Ovary (tissue), 9 donors: ENCODE measurements around the gene SLIT3. TPM values are rescaled to one million over a fixed set of nuclear protein-coding genes. Genes with fewer than 3 reads are reported as not detected.

ENCODE experiments used
- DNase-seq, 5 donors: peaks; one replicate each; pipeline ENCODE4 v3.0.0-alpha.2; 2019 to 2020
- H3K27ac ChIP-seq, 2 donors: fragments of 200-600 bp; one replicate each; pipeline versions ENCODE4 v1.5.1 to v1.8.0; 2019 to 2022
- H3K27me3 ChIP-seq: fragments of 200-600 bp; one replicate; pipeline ENCODE4 v1.8.0; 2022
- H3K36me3 ChIP-seq: fragments of 200-600 bp; sonication (generic); one replicate; pipeline ENCODE4 v1.5.1; 2019
- H3K4me1 ChIP-seq: one replicate; pipeline ENCODE4 v1.8.1; 2013; ENCODE audit warnings: mild to moderate bottlenecking, moderate library complexity; ENCODE audit not compliant: insufficient read depth
- H3K4me3 ChIP-seq: fragments of 200-600 bp; sonication (generic); one replicate; pipeline ENCODE4 v1.5.1; 2017
- H3K9me3 ChIP-seq, 2 donors: fragments of 200-600 bp in 1 of 2; sonication (generic) in 1 of 2; one replicate each; pipeline versions ENCODE4 v1.5.1 to v1.8.1; 2013 to 2019; ENCODE audit warnings: mild to moderate bottlenecking in 1 of 2, moderate library complexity in 1 of 2
- EP300 ChIP-seq: sonication (generic); formaldehyde crosslinking; IDR thresholded peaks from one replicate; pipeline ENCODE4 v1.6.1; 2017; ENCODE audit warnings: antibody characterized with exemption
- POLR2A ChIP-seq: fragments of 450-650 bp; IDR thresholded peaks from one replicate; pipeline ENCODE4 v1.6.1; 2017; ENCODE audit warnings: antibody characterized with exemption, mild to moderate bottlenecking, moderate library complexity
- WGBS, 3 donors: extraction: QIAGEN DNeasy Blood & Tissue Kit in 1 of 3; methylation state at CpG; one replicate each; pipeline versions ENCODE4 v1.1.5 to v1.1.7; 2013 to 2017; 5-methylcytosine and 5-hydroxymethylcytosine counted together
- intact Hi-C, 4 donors: fragments of 100-400 bp; cut with DNase I; formaldehyde crosslinking; loops; one replicate each; pipeline versions ENCODE4 v1.11.0 to v1.15.1; 2022 to 2023
- polyA plus RNA-seq, 2 donors: library from polyadenylated mRNA; stranded (reverse); fragments of 200-250 nt in 1 of 2; fragments of 350-450 nt in 1 of 2; fragmentation: Illumina TruSeq in 1 of 2; extraction: RNeasy Lipid Tissue Mini Kit (QIAGEN cat#74804) in 1 of 2; gene quantifications; one replicate each; pipeline ENCODE4 v1.2.3, GENCODE V29; 2013 to 2014
- total RNA-seq, 7 donors: library from RNA; depleted of rRNA in 2 of 7; stranded (reverse); fragments of >200 nt in 2 of 7; fragmentation: NEBNext Ultra II Directional in 3 of 7; extraction: Animal tissue kit (Norgen Biotek cat#: 25700) in 3 of 7; gene quantifications; one replicate each; pipeline versions ENCODE4 v1.1.0 to v1.2.4, GENCODE V29; 2016 to 2023
- TF ChIP-seq, protein P1 (sequence below), 3 donors: fragments of 450-650 bp in 2 of 3; fragments of 200-600 bp in 1 of 3; IDR thresholded peaks; one replicate each; pipeline versions ENCODE4 v1.5.1 to v1.8.0; 2016 to 2022; ENCODE audit warnings: antibody characterized with exemption in 3 of 3, mild to moderate bottlenecking in 1 of 3
- donor health status: DM: no; HTN: no; CAD: no; lungs with moderate emphysema.
- donor health status: DM: no; HTN: no; CAD: no.
- donor health status: Bipolar disorder and iron deficiency.
- donor health status: DM: yes; HTN: yes; CAD: no.
- donor health status: DM: no; HTN: no; CAD: no.
- donor health status: DM: yes; HTN: yes; CAD: no.

Gene SLIT3
- total and polyA plus RNA-seq, 9 donors = 10.3 to 106 (median 24.4) TPM

DNA sequence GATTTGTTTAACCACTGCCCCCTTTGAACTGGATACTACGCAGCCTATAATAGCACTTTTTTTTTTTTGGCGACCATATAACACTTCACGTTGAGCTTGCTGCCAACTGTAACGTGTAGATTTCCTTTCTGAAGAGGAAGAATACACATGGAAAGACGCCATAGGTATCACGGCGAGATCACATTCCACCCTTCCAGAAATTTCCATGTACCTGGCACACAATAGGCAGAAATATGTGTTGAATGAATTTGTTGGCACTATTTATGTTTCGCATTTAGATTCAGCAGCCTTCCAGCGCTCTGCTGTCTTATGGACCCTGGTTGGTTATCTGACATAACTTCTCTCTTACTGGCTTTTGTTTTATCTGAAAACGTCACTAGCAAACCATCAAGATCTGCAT lies 250.3 kb downstream of the SLIT3 start:
- Histone ChIP-seq H3K36me3 (no peaks in the 10 kb centered on the region), H3K9me3 (no peaks in the 10 kb centered on the region), H3K4me1 (no peaks in the 10 kb centered on the region), H3K4me3 (no peak overlapping the region), H3K27me3 (no peaks in the 10 kb centered on the region), H3K27ac (no peak overlapping the region)
- TF ChIP-seq POLR2A = no peak
- intact Hi-C loops = no loop called here
- no peak for DNase-seq
- 81 to 86% (median 84%) methylated on average over 10 of the region's 10 CpGs for WGBS, 3 donors

DNA sequence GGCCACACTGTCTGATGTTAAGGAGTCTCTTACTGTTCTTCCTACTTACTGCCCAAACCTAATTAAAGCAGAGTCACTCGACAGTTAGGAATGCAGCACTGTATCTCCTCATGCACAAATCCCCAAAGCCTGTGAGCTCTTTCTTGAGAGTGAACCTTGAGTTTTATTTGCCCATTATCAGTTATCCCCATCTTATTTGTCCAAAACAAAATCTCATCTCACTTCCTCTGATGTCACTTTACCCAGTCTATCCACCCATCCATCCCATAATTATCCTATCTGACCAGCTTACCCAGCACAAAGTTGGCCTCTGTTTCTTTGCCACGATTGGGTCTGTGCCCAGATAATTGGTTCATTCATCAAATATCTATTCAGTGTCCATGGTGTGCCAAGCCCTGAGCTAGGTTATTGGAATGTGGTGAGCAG lies 250.8 kb downstream of the SLIT3 start:
- TF ChIP-seq, protein P1, sequence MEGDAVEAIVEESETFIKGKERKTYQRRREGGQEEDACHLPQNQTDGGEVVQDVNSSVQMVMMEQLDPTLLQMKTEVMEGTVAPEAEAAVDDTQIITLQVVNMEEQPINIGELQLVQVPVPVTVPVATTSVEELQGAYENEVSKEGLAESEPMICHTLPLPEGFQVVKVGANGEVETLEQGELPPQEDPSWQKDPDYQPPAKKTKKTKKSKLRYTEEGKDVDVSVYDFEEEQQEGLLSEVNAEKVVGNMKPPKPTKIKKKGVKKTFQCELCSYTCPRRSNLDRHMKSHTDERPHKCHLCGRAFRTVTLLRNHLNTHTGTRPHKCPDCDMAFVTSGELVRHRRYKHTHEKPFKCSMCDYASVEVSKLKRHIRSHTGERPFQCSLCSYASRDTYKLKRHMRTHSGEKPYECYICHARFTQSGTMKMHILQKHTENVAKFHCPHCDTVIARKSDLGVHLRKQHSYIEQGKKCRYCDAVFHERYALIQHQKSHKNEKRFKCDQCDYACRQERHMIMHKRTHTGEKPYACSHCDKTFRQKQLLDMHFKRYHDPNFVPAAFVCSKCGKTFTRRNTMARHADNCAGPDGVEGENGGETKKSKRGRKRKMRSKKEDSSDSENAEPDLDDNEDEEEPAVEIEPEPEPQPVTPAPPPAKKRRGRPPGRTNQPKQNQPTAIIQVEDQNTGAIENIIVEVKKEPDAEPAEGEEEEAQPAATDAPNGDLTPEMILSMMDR (IDR thresholded peaks at IDR 0.05) = no peak
- TF ChIP-seq POLR2A (no peak), EP300 (no peak)
- WGBS, 3 donors = 44 to 60% (median 53%) methylated on average over 2 of the region's 2 CpGs
- Histone ChIP-seq H3K27ac (no peak overlapping the region), H3K4me1 (no peaks in the 10 kb centered on the region), H3K27me3 (no peaks in the 10 kb centered on the region), H3K9me3 (no peaks in the 10 kb centered on the region), H3K36me3 (no peaks in the 10 kb centered on the region), H3K4me3 (no peak overlapping the region)
- intact Hi-C loops = no loop called here
- DNase-seq = no peak

DNA sequence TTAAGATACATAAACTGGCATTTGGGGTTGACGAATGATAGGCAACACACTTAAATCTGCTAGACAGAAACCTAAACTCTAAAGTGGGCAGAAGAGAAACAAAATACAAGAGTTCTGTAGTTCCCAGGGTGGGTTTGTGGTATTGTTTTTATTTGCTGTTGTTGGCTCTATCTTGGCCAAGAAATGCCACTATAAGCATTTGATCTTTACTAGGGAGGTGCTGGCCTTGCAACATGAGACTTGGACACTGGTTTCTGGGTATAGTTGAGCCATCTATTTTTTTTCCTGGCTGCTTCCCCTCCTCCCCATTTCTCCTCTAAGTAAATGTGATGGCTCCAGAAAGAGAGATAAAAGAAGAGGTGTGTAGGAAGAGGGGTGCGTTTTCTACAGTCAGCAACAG lies 251.2 kb downstream of the SLIT3 start:
- TF ChIP-seq POLR2A = no peak
- TF ChIP-seq, protein P1 (IDR thresholded peaks at IDR 0.05) = no peak
- no peak for TF ChIP-seq EP300
- Histone ChIP-seq H3K27me3 (no peaks in the 10 kb centered on the region), H3K27ac (no peak overlapping the region), H3K9me3 (no peaks in the 10 kb centered on the region), H3K4me3 (no peak overlapping the region), H3K36me3 (no peaks in the 10 kb centered on the region), H3K4me1 (no peaks in the 10 kb centered on the region)
- 74 to 83% (median 81%) methylated on average over 2 of the region's 2 CpGs for WGBS, 3 donors
- intact Hi-C loops = no loop called here
- DNase-seq = no peak

DNA sequence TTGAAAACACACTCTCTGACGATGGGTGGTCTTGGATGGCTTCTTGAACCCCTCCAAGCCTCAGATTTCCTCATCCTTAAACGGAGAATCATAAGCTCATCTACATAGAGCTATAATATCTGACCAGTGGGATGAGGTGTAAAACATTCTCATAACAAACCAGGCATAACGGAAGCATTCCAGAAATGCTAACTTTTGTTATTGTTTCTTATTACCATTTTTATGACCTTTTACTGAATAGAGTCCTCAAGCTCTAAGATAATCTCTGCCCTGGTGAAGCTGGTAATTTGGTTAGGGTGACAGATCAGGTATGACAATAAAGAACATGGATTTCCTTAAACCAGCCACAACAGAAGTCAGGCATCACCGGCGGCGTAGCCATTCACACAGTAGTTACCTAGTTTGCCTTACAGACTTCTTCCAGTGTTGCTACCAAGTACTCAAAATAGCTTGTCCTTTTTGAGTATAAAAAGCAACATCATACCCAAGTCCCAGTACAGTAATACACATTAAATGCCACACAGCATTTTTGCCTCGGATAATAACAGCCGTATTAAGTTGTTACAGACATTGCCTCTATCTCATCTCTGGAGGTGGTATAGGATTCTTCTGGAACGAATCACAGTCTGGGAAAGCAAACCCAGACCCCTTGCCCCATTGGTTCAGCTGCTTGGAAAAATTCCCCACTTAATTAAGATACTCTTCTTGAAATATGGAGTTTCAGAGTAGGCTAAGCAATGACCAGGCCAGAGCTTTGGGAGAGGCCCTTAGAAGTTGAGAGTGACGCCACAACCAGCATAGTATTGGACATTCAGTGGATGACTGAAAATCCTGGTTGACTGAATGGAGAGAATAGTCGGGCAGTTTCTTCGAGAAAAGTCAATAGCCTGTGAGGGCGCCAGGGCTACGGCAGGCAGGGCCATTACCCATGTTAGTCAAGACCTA lies 252.5 kb downstream of the SLIT3 start:
- 76 to 86% (median 76%) methylated on average over 14 of the region's 14 CpGs for WGBS, 3 donors

More for the DNA sequence above, 252.5 kb downstream of the SLIT3 start:
- no peak for DNase-seq
- no peak overlapping the region for H3K4me3 ChIP-seq
- TF ChIP-seq EP300 = no peak
- TF ChIP-seq, protein P1 (IDR thresholded peaks at IDR 0.05) = no peak
- no peak for TF ChIP-seq POLR2A
- no peaks in the 10 kb centered on the region for H3K4me1 ChIP-seq
- H3K36me3 ChIP-seq = no peaks in the 10 kb centered on the region
- H3K27me3 ChIP-seq = no peaks in the 10 kb centered on the region
- intact Hi-C loops = no loop called here
- H3K9me3 ChIP-seq = no peaks in the 10 kb centered on the region
- H3K27ac ChIP-seq = no peak overlapping the region
